Peyer's patch (tissue), 4 donors: ENCODE data around the gene VPS13A.

Experiments
- POLR2A ChIP-seq, 2 donors: fragments of 450-650 bp; IDR thresholded peaks; one replicate each; pipeline ENCODE4 v1.5.1; 2017; ENCODE audit warnings: antibody characterized with exemption in 2 of 2, mild to moderate bottlenecking in 2 of 2, moderate library complexity in 2 of 2
- TF ChIP-seq, protein P1 (sequence below), 6 experiments: fragments of 450-650 bp in 4 of 6; fragments of 200-600 bp in 2 of 6; sonication (generic) in 1 of 6; IDR thresholded peaks; one replicate each; pipeline ENCODE4 v1.5.1; 2017 to 2019; ENCODE audit warnings: antibody characterized with exemption in 6 of 6, mild to moderate bottlenecking in 3 of 6, moderate library complexity in 1 of 6

DNA sequence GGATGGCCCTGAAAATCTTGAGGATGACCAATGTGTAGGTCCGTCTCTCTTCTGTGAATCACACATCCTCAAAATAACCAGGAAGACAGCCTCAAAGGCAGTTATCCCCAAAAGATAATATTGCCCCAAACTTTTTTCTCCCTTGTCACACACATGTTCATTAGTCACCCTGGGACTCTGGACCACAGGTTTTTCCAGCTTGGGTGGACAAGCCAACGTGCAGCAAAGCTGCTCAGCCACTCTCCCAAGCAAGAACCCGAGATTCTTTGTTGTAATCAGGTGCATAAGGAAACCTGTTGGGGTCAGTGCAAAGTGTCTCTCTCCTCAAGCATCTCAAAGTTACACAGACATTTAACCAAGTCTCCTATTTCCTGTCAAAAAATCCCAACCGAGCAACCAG, 274.2 kb downstream of the VPS13A start:
- TF ChIP-seq POLR2A (IDR thresholded peaks at IDR 0.05) = no peak
- TF ChIP-seq, protein P1, sequence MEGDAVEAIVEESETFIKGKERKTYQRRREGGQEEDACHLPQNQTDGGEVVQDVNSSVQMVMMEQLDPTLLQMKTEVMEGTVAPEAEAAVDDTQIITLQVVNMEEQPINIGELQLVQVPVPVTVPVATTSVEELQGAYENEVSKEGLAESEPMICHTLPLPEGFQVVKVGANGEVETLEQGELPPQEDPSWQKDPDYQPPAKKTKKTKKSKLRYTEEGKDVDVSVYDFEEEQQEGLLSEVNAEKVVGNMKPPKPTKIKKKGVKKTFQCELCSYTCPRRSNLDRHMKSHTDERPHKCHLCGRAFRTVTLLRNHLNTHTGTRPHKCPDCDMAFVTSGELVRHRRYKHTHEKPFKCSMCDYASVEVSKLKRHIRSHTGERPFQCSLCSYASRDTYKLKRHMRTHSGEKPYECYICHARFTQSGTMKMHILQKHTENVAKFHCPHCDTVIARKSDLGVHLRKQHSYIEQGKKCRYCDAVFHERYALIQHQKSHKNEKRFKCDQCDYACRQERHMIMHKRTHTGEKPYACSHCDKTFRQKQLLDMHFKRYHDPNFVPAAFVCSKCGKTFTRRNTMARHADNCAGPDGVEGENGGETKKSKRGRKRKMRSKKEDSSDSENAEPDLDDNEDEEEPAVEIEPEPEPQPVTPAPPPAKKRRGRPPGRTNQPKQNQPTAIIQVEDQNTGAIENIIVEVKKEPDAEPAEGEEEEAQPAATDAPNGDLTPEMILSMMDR (IDR thresholded peaks at IDR 0.05) = no peak
